Activated naive CD8-positive, alpha-beta T cell treated with anti-CD3 and anti-CD28 coated beads for 36 hours (primary cell): ENCODE results near the gene KCNJ9. TPM values are rescaled to one million over a fixed set of nuclear protein-coding genes. Genes with fewer than 3 reads are reported as not detected.
A peak's percentile ranks its signal among the peaks of the same experiment; 100 is the strongest.
"Not testable (repeated sequence)": the region's sequence is repeated elsewhere in the genome, so short reads cannot be mapped to it uniquely, and the experiment has no call there.

ENCODE experiments used
- DNase-seq: peaks from one replicate; pipeline ENCODE4 v3.0.0; 2021
- H3K27ac Mint-ChIP-seq: one replicate; pipeline ENCODE4 v1.8.0; 2022; ENCODE audit warnings: mild to moderate bottlenecking, moderate library complexity, mixed read lengths
- H3K27me3 Mint-ChIP-seq: one replicate; pipeline ENCODE4 v1.8.0; 2022; ENCODE audit warnings: mild to moderate bottlenecking, mixed read lengths
- H3K36me3 Mint-ChIP-seq: one replicate; pipeline ENCODE4 v1.8.0; 2021; ENCODE audit warnings: mild to moderate bottlenecking, mixed read lengths
- H3K4me1 Mint-ChIP-seq: one replicate; pipeline ENCODE4 v1.8.0; 2021; ENCODE audit warnings: mixed read lengths
- H3K4me3 Mint-ChIP-seq: one replicate; pipeline ENCODE4 v1.8.0; 2022; ENCODE audit warnings: mild to moderate bottlenecking, moderate library complexity, mixed read lengths
- H3K9me3 Mint-ChIP-seq: one replicate; pipeline ENCODE4 v1.8.0; 2022; ENCODE audit warnings: mixed read lengths
- total RNA-seq, 2 experiments: library from RNA; stranded (reverse); gene quantifications; one replicate each; pipeline ENCODE4 v1.2.3, GENCODE V29; 2021

The KCNJ9 gene
- under 1 TPM in 1 of 2 experiments, not detected in 1; 0.04 TPM for total RNA-seq

- Mint-ChIP-seq H3K4me1 (peaks cover 23% of the 10 kb centered on the region), H3K27me3 (peaks cover 49% of the 10 kb centered on the region), H3K36me3 (peaks cover 15% of the 10 kb centered on the region), H3K9me3 (no peaks in the 10 kb centered on the region), H3K27ac (no peak within 1 kb of the TSS), H3K4me3 (no peak within 1 kb of the TSS)
- no peak for DNase-seq
Measured at GRCh38 chr1:160081261-160081936, at the start of gene KCNJ9. TSS of gene KCNJ9 (plus strand) at chr1:160081538. CDS start at chr1:160084031, 2,493 bp downstream.

- peak overlapping the region; percentile 96 for H3K4me3 Mint-ChIP-seq
- peaks cover 3% of the 10 kb centered on the region for H3K36me3 Mint-ChIP-seq
- no peaks in the 10 kb centered on the region for H3K9me3 Mint-ChIP-seq
- peak overlapping the region; percentile 89 for H3K27ac Mint-ChIP-seq
- DNase-seq: no peak
- peaks cover 22% of the 10 kb centered on the region for H3K4me1 Mint-ChIP-seq
- no peaks in the 10 kb centered on the region for H3K27me3 Mint-ChIP-seq
Measured at GRCh38 chr1:160032165-160032820, 49.0 kb upstream of the KCNJ9 start.

- Mint-ChIP-seq H3K27me3 (no peaks in the 10 kb centered on the region), H3K36me3 (no peaks in the 10 kb centered on the region), H3K4me3 (no peak overlapping the region), H3K9me3 (no peaks in the 10 kb centered on the region), H3K4me1 (no peaks in the 10 kb centered on the region), H3K27ac (no peak overlapping the region)
- no peak for DNase-seq
Measured at GRCh38 chr1:160040476-160040875, 40.9 kb upstream of the KCNJ9 start.

GRCh38 chr1:160043543-160043942 lies 37.8 kb upstream of the KCNJ9 start:
- Mint-ChIP-seq H3K36me3 (no peaks in the 10 kb centered on the region), H3K27me3 (no peaks in the 10 kb centered on the region), H3K4me3 (no peak overlapping the region), H3K4me1 (peaks cover 7% of the 10 kb centered on the region), H3K9me3 (no peaks in the 10 kb centered on the region), H3K27ac (no peak overlapping the region)
- no peak for DNase-seq

- H3K27ac Mint-ChIP-seq: no peak overlapping the region
- no peak for DNase-seq
- no peaks in the 10 kb centered on the region for H3K27me3 Mint-ChIP-seq
- H3K9me3 Mint-ChIP-seq: no peaks in the 10 kb centered on the region
- no peak overlapping the region for H3K4me3 Mint-ChIP-seq
- no peaks in the 10 kb centered on the region for H3K36me3 Mint-ChIP-seq
- H3K4me1 Mint-ChIP-seq: peaks cover 7% of the 10 kb centered on the region
Measured at GRCh38 chr1:160045653-160046052, 35.7 kb upstream of the KCNJ9 start.

- Mint-ChIP-seq H3K27ac (peak overlapping the region; percentile 47), H3K27me3 (no peaks in the 10 kb centered on the region), H3K36me3 (no peaks in the 10 kb centered on the region), H3K4me1 (peaks cover 7% of the 10 kb centered on the region), H3K4me3 (peak overlapping the region; percentile 72), H3K9me3 (no peaks in the 10 kb centered on the region)
- peak; percentile 46 for DNase-seq
Measured at GRCh38 chr1:160046494-160047110, 34.7 kb upstream of the KCNJ9 start.

GRCh38 chr1:160047111-160047991 lies 34.0 kb upstream of the KCNJ9 start:
- peak overlapping the region; percentile 72 for H3K4me3 Mint-ChIP-seq
- peak overlapping the region; percentile 47 for H3K27ac Mint-ChIP-seq
- DNase-seq: no peak
- H3K36me3 Mint-ChIP-seq: no peaks in the 10 kb centered on the region
- peaks cover 7% of the 10 kb centered on the region for H3K4me1 Mint-ChIP-seq
- H3K27me3 Mint-ChIP-seq: no peaks in the 10 kb centered on the region
- H3K9me3 Mint-ChIP-seq: no peaks in the 10 kb centered on the region

- no peak overlapping the region for H3K4me3 Mint-ChIP-seq
- DNase-seq: no peak
- peaks cover 7% of the 10 kb centered on the region for H3K4me1 Mint-ChIP-seq
- H3K27ac Mint-ChIP-seq: no peak overlapping the region
- H3K27me3 Mint-ChIP-seq: no peaks in the 10 kb centered on the region
- no peaks in the 10 kb centered on the region for H3K9me3 Mint-ChIP-seq
- H3K36me3 Mint-ChIP-seq: no peaks in the 10 kb centered on the region
Measured at GRCh38 chr1:160048335-160048734, 33.0 kb upstream of the KCNJ9 start.

GRCh38 chr1:160049101-160049500 lies 32.2 kb upstream of the KCNJ9 start:
- peaks cover 7% of the 10 kb centered on the region for H3K4me1 Mint-ChIP-seq
- H3K27ac Mint-ChIP-seq: no peak overlapping the region
- H3K27me3 Mint-ChIP-seq: no peaks in the 10 kb centered on the region
- DNase-seq: no peak
- H3K4me3 Mint-ChIP-seq: no peak overlapping the region
- no peaks in the 10 kb centered on the region for H3K9me3 Mint-ChIP-seq
- no peaks in the 10 kb centered on the region for H3K36me3 Mint-ChIP-seq

GRCh38 chr1:160050182-160050581 lies 31.2 kb upstream of the KCNJ9 start:
- not testable (repeated sequence) for H3K36me3 Mint-ChIP-seq, H3K4me3 Mint-ChIP-seq, H3K27me3 Mint-ChIP-seq, DNase-seq, H3K9me3 Mint-ChIP-seq, H3K4me1 Mint-ChIP-seq, H3K27ac Mint-ChIP-seq

- H3K27ac Mint-ChIP-seq: no peak overlapping the region
- no peaks in the 10 kb centered on the region for H3K27me3 Mint-ChIP-seq
- no peak for DNase-seq
- peaks cover 7% of the 10 kb centered on the region for H3K4me1 Mint-ChIP-seq
- no peaks in the 10 kb centered on the region for H3K36me3 Mint-ChIP-seq
- no peaks in the 10 kb centered on the region for H3K9me3 Mint-ChIP-seq
- no peak overlapping the region for H3K4me3 Mint-ChIP-seq
Measured at GRCh38 chr1:160050619-160051018, 30.7 kb upstream of the KCNJ9 start.

- Mint-ChIP-seq H3K4me1 (no peaks in the 10 kb centered on the region), H3K27me3 (peaks cover 6% of the 10 kb centered on the region), H3K27ac (no peak overlapping the region), H3K36me3 (no peaks in the 10 kb centered on the region), H3K4me3 (no peak overlapping the region), H3K9me3 (no peaks in the 10 kb centered on the region)
- DNase-seq: no peak
Measured at GRCh38 chr1:160052936-160053335, 28.4 kb upstream of the KCNJ9 start.

- Mint-ChIP-seq H3K4me1 (no peaks in the 10 kb centered on the region), H3K27me3 (peaks cover 6% of the 10 kb centered on the region), H3K9me3 (no peaks in the 10 kb centered on the region), H3K36me3 (no peaks in the 10 kb centered on the region), H3K4me3 (no peak overlapping the region), H3K27ac (no peak overlapping the region)
- DNase-seq: no peak
Measured at GRCh38 chr1:160053548-160054365, 27.6 kb upstream of the KCNJ9 start.

- Mint-ChIP-seq H3K36me3 (no peaks in the 10 kb centered on the region), H3K9me3 (no peaks in the 10 kb centered on the region), H3K4me3 (no peak overlapping the region), H3K4me1 (no peaks in the 10 kb centered on the region), H3K27ac (no peak overlapping the region), H3K27me3 (peaks cover 6% of the 10 kb centered on the region)
- DNase-seq: no peak
Measured at GRCh38 chr1:160056648-160057169, 24.6 kb upstream of the KCNJ9 start.
